ENCODE data around the gene RPS4Y1.

The RPS4Y1 gene

GRCh38 chrY:2835230-2835629, 6.2 kb upstream of the RPS4Y1 start:
- H3K27me3 ChIP-seq (ENCODE audit: insufficient read depth, insufficient read length): no peaks in the 10 kb centered on the region
- H3K4me1 ChIP-seq (ENCODE audit: insufficient read depth, insufficient read length): no peaks in the 10 kb centered on the region
- DNase-seq (ENCODE audit: low read depth, low spot score): no peak
- no peaks in the 10 kb centered on the region for H3K9me3 ChIP-seq (ENCODE audit: insufficient read depth, low read length)
- H3K36me3 ChIP-seq (ENCODE audit: insufficient read depth, insufficient read length, low read length): no peaks in the 10 kb centered on the region
- H3K4me3 ChIP-seq (ENCODE audit: insufficient read length, low read depth): no peak overlapping the region
- no peak overlapping the region for H3K9ac ChIP-seq (ENCODE audit: insufficient read length, low read depth)
- TF ChIP-seq ZNF274 (IDR thresholded peaks at IDR 0.05; ENCODE audit: low read depth, low read length) (no peak), YY1 (IDR thresholded peaks at IDR 0.05; ENCODE audit: insufficient read depth, insufficient read length) (no peak), SUZ12 (IDR thresholded peaks at IDR 0.05; ENCODE audit: extremely low read depth, insufficient read depth, insufficient read length) (no peak)

- Histone ChIP-seq H3K4me1 (ENCODE audit: insufficient read depth, insufficient read length) (no peaks in the 10 kb centered on the region), H3K27me3 (ENCODE audit: insufficient read depth, insufficient read length) (no peaks in the 10 kb centered on the region), H3K36me3 (ENCODE audit: insufficient read depth, insufficient read length, low read length) (no peaks in the 10 kb centered on the region), H3K9ac (ENCODE audit: insufficient read length, low read depth) (no peak overlapping the region), H3K4me3 (ENCODE audit: insufficient read length, low read depth) (no peak overlapping the region), H3K9me3 (ENCODE audit: insufficient read depth, low read length) (no peaks in the 10 kb centered on the region)
- TF ChIP-seq YY1 (IDR thresholded peaks at IDR 0.05; ENCODE audit: insufficient read depth, insufficient read length) (no peak), SUZ12 (IDR thresholded peaks at IDR 0.05; ENCODE audit: extremely low read depth, insufficient read depth, insufficient read length) (no peak), ZNF274 (IDR thresholded peaks at IDR 0.05; ENCODE audit: low read depth, low read length) (no peak)
- DNase-seq (ENCODE audit: low read depth, low spot score): no peak
These were observed 4.3 kb upstream of the RPS4Y1 start for GRCh38 chrY:2837078-2837477.

GRCh38 chrY:2837932-2838331, 3.5 kb upstream of the RPS4Y1 start:
- Histone ChIP-seq H3K36me3 (ENCODE audit: insufficient read depth, insufficient read length, low read length) (no peaks in the 10 kb centered on the region), H3K9me3 (ENCODE audit: insufficient read depth, low read length) (no peaks in the 10 kb centered on the region), H3K4me3 (ENCODE audit: insufficient read length, low read depth) (no peak overlapping the region), H3K4me1 (ENCODE audit: insufficient read depth, insufficient read length) (no peaks in the 10 kb centered on the region), H3K9ac (ENCODE audit: insufficient read length, low read depth) (no peak overlapping the region), H3K27me3 (ENCODE audit: insufficient read depth, insufficient read length) (no peaks in the 10 kb centered on the region)
- TF ChIP-seq SUZ12 (IDR thresholded peaks at IDR 0.05; ENCODE audit: extremely low read depth, insufficient read depth, insufficient read length): no peak
- TF ChIP-seq ZNF274 (IDR thresholded peaks at IDR 0.05; ENCODE audit: low read depth, low read length): no peak
- TF ChIP-seq YY1 (IDR thresholded peaks at IDR 0.05; ENCODE audit: insufficient read depth, insufficient read length): no peak
- DNase-seq (ENCODE audit: low read depth, low spot score): no peak

- H3K27me3 ChIP-seq (ENCODE audit: insufficient read depth, insufficient read length): no peaks in the 10 kb centered on the region
- no peaks in the 10 kb centered on the region for H3K36me3 ChIP-seq (ENCODE audit: insufficient read depth, insufficient read length, low read length)
- no peak overlapping the region for H3K9ac ChIP-seq (ENCODE audit: insufficient read length, low read depth)
- H3K9me3 ChIP-seq (ENCODE audit: insufficient read depth, low read length): no peaks in the 10 kb centered on the region
- DNase-seq (ENCODE audit: low read depth, low spot score): no peak
- no peak overlapping the region for H3K4me3 ChIP-seq (ENCODE audit: insufficient read length, low read depth)
- TF ChIP-seq YY1 (IDR thresholded peaks at IDR 0.05; ENCODE audit: insufficient read depth, insufficient read length): no peak
- no peak for TF ChIP-seq SUZ12 (IDR thresholded peaks at IDR 0.05; ENCODE audit: extremely low read depth, insufficient read depth, insufficient read length)
- no peak for TF ChIP-seq ZNF274 (IDR thresholded peaks at IDR 0.05; ENCODE audit: low read depth, low read length)
- H3K4me1 ChIP-seq (ENCODE audit: insufficient read depth, insufficient read length): no peaks in the 10 kb centered on the region
These were observed 5.4 kb downstream of the RPS4Y1 start for GRCh38 chrY:2846791-2847190.

GRCh38 chrY:2848384-2848783, 7.0 kb downstream of the RPS4Y1 start:
- Histone ChIP-seq H3K9ac (ENCODE audit: insufficient read length, low read depth) (no peak overlapping the region), H3K27me3 (ENCODE audit: insufficient read depth, insufficient read length) (no peaks in the 10 kb centered on the region), H3K4me3 (ENCODE audit: insufficient read length, low read depth) (no peak overlapping the region), H3K9me3 (ENCODE audit: insufficient read depth, low read length) (no peaks in the 10 kb centered on the region), H3K4me1 (ENCODE audit: insufficient read depth, insufficient read length) (no peaks in the 10 kb centered on the region), H3K36me3 (ENCODE audit: insufficient read depth, insufficient read length, low read length) (no peaks in the 10 kb centered on the region)
- DNase-seq (ENCODE audit: low read depth, low spot score): no peak
- TF ChIP-seq SUZ12 (IDR thresholded peaks at IDR 0.05; ENCODE audit: extremely low read depth, insufficient read depth, insufficient read length) (no peak), ZNF274 (IDR thresholded peaks at IDR 0.05; ENCODE audit: low read depth, low read length) (no peak), YY1 (IDR thresholded peaks at IDR 0.05; ENCODE audit: insufficient read depth, insufficient read length) (no peak)

- no peak for TF ChIP-seq SUZ12 (IDR thresholded peaks at IDR 0.05; ENCODE audit: extremely low read depth, insufficient read depth, insufficient read length)
- TF ChIP-seq YY1 (IDR thresholded peaks at IDR 0.05; ENCODE audit: insufficient read depth, insufficient read length): no peak
- no peak for TF ChIP-seq ZNF274 (IDR thresholded peaks at IDR 0.05; ENCODE audit: low read depth, low read length)
- Histone ChIP-seq H3K9me3 (ENCODE audit: insufficient read depth, low read length) (no peaks in the 10 kb centered on the region), H3K4me3 (ENCODE audit: insufficient read length, low read depth) (no peak overlapping the region), H3K9ac (ENCODE audit: insufficient read length, low read depth) (no peak overlapping the region), H3K27me3 (ENCODE audit: insufficient read depth, insufficient read length) (no peaks in the 10 kb centered on the region), H3K36me3 (ENCODE audit: insufficient read depth, insufficient read length, low read length) (no peaks in the 10 kb centered on the region), H3K4me1 (ENCODE audit: insufficient read depth, insufficient read length) (no peaks in the 10 kb centered on the region)
- DNase-seq (ENCODE audit: low read depth, low spot score): no peak
These were observed 8.0 kb downstream of the RPS4Y1 start for GRCh38 chrY:2849368-2849767.

GRCh38 chrY:2854145-2854774, 12.9 kb downstream of the RPS4Y1 start:
- TF ChIP-seq YY1 (IDR thresholded peaks at IDR 0.05; ENCODE audit: insufficient read depth, insufficient read length): no peak
- Histone ChIP-seq H3K9ac (ENCODE audit: insufficient read length, low read depth) (no peak overlapping the region), H3K27me3 (ENCODE audit: insufficient read depth, insufficient read length) (no peaks in the 10 kb centered on the region), H3K4me1 (ENCODE audit: insufficient read depth, insufficient read length) (no peaks in the 10 kb centered on the region), H3K4me3 (ENCODE audit: insufficient read length, low read depth) (no peak overlapping the region), H3K36me3 (ENCODE audit: insufficient read depth, insufficient read length, low read length) (no peaks in the 10 kb centered on the region), H3K9me3 (ENCODE audit: insufficient read depth, low read length) (no peaks in the 10 kb centered on the region)
- DNase-seq (ENCODE audit: low read depth, low spot score): no peak

All from NT2/D1 (cell line).